HG03025 (cell line): ENCODE results near the gene KCNQ5.
A peak's percentile ranks its signal among the peaks of the same experiment; 100 is the strongest.
"Not testable (repeated sequence)": the region's sequence is repeated elsewhere in the genome, so short reads cannot be mapped to it uniquely, and the experiment has no call there.

Experiments used
- ATAC-seq: cut with Tn5 transposase; IDR thresholded peaks from one replicate; pipeline ENCODE4 v1.9.1; 2021; ENCODE audit warnings: mild to moderate bottlenecking, moderate library complexity; ENCODE audit not compliant: unreplicated experiment, low FRiP score

The KCNQ5 gene

GRCh38 chr6:72978808-72979207 is 356.9 kb downstream of the KCNQ5 start:
- ATAC-seq = not testable (repeated sequence)

- not testable (repeated sequence) for ATAC-seq
Observed at GRCh38 chr6:72984189-72984831, 362.4 kb downstream of the KCNQ5 start.

GRCh38 chr6:72984981-72985665 is 363.3 kb downstream of the KCNQ5 start:
- ATAC-seq = no peak

GRCh38 chr6:72987301-72987700 is 365.4 kb downstream of the KCNQ5 start:
- no peak for ATAC-seq

DNA sequence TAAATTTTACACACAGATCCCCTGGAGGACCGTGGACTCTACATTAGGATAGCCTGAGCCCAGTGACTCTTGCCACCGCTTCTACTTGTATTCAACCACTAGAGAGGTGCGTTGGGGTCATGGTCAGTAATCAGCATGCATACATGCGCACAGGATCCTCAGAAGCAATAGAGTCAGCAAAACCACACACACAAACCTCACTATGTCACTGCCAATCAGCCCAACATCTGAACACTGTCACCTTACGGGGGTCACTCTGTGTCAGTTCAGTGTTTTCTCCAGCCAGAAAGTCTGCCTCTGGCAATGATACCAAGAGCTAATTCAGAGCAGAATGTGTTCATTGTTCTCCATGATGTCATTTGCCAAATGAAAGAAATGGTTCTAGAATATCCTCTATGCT is 378.1 kb downstream of the KCNQ5 start:
- ATAC-seq = no peak

- no peak for ATAC-seq
Observed at GRCh38 chr6:73000460-73000859, 378.6 kb downstream of the KCNQ5 start.

DNA sequence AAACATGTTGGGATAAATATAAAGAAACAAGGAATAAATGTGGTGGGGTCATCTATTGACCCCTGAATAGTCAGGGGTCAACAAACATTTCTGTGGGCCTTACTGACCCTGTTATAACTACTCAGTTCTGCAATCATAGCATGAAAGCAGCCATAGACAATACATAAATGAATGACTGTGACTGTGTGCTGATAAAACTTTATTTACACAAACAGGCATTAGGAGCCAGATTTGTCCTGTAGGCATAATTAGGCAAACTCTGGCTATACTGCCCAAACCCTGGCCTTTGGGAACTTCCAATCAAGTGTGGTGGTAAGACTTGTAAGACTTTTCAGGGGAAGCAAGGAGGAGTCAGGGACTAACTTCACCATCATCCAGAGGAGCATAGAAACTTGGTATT is 380.7 kb downstream of the KCNQ5 start:
- ATAC-seq = no peak

DNA sequence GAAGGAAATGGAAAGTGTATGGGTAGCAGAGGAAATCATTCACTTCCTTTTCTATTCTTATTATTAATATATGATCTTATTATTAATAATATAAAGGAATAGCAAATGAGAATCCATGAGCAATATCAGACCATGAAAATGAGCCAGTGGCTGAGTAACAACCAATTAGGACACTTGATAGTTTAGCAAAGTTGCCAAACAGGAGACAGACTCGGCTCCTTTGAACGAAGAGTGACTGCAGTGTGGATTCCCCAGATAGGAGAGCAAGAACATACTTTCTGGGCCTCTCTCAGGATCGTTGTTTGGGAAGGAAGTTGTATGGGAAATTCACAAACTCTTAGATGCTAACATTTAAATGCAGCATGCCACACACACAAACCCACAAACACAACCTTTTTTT is 381.4 kb downstream of the KCNQ5 start:
- ATAC-seq = no peak

- no peak for ATAC-seq
Observed at GRCh38 chr6:73004231-73004630, 382.4 kb downstream of the KCNQ5 start.

- ATAC-seq = no peak
Observed at GRCh38 chr6:73004861-73005260, 383.0 kb downstream of the KCNQ5 start.

- no peak for ATAC-seq
Observed at GRCh38 chr6:73006146-73006545, 384.3 kb downstream of the KCNQ5 start.

DNA sequence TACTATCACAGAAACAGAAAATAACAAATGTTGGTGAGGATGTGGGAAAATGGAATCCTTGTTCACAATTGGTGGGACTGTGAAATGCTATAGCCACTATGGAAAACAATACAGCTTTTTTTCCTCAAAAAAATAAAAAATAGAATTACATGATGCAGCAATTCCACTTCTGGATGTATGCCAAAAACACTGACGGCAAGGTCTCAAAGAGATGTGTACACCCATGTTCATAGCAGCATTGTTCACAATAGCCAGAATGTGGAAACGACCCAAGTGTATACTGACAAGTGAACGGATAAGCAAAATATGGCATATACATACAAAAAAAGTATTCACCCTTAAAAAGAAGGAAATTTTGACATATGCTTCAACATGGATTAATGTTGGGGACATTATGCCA is 390.1 kb downstream of the KCNQ5 start:
- ATAC-seq = no peak

DNA sequence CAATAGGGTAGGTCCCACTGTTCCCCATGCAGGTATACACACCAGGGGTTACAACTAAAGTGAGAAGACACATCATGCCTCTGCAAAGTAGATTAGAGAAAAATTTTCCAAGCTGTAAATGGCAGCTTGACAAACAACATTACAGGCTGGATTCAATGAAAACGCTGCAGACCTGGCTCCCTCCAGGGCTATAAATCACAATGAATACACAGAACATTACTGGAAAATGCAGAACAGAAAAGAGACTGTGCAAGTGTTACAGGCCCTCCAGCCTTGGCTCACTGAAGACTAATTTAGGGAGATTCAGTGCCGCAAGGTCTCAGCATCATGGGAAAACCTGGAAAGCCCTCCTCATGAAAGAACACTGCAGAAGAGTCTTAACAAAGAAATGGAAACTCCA is 395.6 kb downstream of the KCNQ5 start:
- ATAC-seq = no peak

GRCh38 chr6:73024598-73024997 is 402.7 kb downstream of the KCNQ5 start:
- no peak for ATAC-seq

DNA sequence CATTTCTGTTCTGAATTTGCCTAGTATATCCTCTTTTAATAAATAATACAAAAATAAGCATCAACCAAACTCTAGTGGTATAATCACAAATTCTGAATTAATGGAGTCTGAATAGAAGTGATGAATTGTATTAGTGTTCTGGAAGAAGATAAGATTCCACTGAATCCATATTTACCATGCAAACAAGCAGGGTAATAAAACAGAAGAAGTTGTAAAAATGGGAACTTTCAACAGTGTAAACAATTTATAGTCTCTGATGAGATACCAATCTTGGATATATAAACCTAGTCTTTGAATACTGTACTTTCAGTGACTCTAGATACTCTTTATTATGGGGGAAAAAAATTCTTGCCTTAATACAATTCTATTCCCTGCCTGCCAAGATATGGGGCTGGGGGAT is 405.8 kb downstream of the KCNQ5 start:
- no peak for ATAC-seq

- no peak for ATAC-seq
Observed at GRCh38 chr6:73028124-73028766, 406.4 kb downstream of the KCNQ5 start.

DNA sequence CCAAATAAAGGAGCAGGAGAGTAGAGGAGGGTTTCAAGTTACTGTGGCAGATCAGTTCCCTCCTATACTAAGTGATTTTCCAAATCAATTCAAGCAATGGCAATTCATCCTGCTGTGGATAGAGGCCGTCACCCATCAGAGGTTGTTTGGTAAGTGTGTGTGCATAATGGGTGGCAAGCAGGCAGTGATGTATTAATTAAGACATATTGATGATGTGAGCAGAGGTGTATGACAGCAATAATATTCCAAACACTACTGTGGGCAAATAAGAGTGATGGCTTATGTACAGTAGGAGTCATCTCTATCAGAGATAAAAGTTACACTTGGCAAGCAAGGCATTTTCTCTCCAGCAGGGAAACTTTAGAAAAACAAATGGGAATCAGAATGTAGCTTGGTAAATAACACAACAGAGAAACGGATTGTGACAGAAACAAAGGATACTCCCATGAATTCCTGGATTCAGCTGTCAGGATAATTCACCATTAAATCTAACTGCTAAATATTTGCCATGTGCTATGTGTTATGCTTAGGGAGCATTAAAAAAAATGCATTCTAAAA is 407.1 kb downstream of the KCNQ5 start:
- ATAC-seq = no peak

DNA sequence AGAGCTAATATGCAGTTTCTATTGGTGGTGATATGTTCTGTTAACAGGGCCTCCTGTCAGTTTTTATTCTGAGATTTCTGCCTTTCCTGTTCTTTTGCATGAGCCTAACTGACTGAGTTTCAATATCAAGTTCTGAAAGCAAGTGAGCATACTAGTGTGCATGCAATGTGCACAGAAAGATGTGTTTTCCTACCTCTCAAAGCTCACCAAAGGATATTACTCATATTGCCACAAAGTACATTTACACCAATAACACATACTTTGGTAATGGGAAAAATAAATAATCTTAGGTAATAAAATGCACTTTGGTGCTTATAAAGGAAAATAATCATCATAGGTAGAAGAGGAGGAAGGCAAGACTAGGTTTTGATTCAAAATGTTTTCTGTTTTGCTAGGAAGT is 408.4 kb downstream of the KCNQ5 start:
- ATAC-seq = peak; percentile 87

DNA sequence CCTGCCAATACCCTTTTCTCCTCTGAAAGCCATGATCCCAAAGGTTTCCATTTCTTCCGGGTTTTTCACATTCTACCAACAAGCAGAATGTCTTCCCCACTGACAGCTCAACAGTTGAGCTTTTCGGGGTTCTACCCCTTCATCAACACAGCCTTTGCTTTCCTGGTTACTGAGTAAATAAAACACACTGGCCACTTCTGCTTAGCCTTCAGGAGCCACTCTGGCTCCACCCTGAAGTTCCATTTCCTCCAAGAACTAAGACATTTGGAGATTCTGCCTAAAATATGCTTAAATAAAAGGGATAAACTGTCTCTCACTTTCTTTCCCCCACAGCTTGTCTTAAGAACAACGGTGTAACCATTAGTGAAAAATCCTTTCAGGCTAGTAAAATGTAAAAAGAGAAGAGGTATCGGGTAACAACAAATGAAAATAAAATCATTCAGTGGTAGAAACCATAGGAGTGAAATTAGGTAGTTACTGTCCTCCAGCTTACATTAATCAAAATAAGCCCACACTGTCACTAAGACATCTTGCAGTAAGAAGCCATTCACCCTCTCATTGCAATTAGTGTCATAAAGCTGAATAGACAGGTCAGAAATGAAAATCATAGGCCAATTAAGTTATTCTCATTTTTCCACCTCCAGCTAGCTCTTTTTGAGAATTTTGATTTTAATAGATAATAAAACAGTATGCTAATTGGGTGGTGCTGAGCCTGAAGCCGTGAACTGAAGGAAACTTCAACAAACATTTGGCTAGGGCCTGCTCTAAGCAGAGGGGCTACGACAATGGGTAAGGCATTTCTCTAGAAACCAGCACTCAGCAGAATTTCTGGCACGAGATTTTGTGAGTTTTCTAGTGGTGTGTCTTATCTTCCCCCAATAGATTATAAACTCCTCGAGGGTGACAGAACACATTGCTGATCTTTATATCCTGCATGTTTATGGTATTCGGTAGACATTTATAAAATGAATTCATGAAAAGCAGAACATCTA is 409.2 kb downstream of the KCNQ5 start:
- ATAC-seq = no peak

- ATAC-seq = no peak
Observed at GRCh38 chr6:73032586-73032985, 410.7 kb downstream of the KCNQ5 start.
